ENCODE results near the gene PIK3R6.

- TF ChIP-seq EP300 (IDR thresholded peaks at IDR 0.05): no peak
- no peak for TF ChIP-seq POLR2A (IDR thresholded peaks at IDR 0.05)
- no peak for TF ChIP-seq CTCF (IDR thresholded peaks at IDR 0.05)
These were observed 46.4 kb upstream of the PIK3R6 start for GRCh38 chr17:8913879-8914278.

Measured in gastroesophageal sphincter (tissue), 3 donors.